ENCODE data around the gene ACAA2.

GRCh38 chr18:49811151-49811938, 2.0 kb downstream of the ACAA2 start:
- TF ChIP-seq CTCF (IDR thresholded peaks at IDR 0.05; ENCODE audit: low read depth, low read length, poor library complexity, severe bottlenecking) (no peak), EZH2phosphoT487 (IDR thresholded peaks at IDR 0.05; ENCODE audit: borderline replicate concordance, low read length) (no peak)
